HG03565 (cell line): ENCODE data around the gene RPL26.

ENCODE experiments used
- ATAC-seq: cut with Tn5 transposase; IDR thresholded peaks from one replicate; pipeline ENCODE4 v1.9.1; 2021; ENCODE audit warnings: mild to moderate bottlenecking, moderate library complexity; ENCODE audit not compliant: unreplicated experiment

The RPL26 gene

GRCh38 chr17:8332128-8332527, 50.9 kb downstream of the RPL26 start:
- no peak for ATAC-seq
